CD4-positive, alpha-beta T cell treated with Interleukin-15 for 4 hours (primary cell): ENCODE data around the gene RPUSD2.

ENCODE experiments used
- DNase-seq: peaks from one replicate; pipeline ENCODE4 v3.0.0-alpha.2; 2020; ENCODE audit warnings: low spot score

The RPUSD2 gene, protein sequence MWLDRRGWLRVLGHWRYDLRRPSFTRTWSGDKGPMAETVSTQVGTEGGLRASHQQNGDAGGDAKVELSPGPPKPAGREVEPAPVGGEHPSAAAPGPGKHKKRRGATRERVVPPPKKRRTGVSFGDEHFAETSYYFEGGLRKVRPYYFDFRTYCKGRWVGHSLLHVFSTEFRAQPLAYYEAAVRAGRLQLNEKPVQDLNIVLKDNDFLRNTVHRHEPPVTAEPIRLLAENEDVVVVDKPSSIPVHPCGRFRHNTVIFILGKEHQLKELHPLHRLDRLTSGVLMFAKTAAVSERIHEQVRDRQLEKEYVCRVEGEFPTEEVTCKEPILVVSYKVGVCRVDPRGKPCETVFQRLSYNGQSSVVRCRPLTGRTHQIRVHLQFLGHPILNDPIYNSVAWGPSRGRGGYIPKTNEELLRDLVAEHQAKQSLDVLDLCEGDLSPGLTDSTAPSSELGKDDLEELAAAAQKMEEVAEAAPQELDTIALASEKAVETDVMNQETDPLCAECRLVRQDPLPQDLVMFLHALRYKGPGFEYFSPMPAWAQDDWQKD

DNA sequence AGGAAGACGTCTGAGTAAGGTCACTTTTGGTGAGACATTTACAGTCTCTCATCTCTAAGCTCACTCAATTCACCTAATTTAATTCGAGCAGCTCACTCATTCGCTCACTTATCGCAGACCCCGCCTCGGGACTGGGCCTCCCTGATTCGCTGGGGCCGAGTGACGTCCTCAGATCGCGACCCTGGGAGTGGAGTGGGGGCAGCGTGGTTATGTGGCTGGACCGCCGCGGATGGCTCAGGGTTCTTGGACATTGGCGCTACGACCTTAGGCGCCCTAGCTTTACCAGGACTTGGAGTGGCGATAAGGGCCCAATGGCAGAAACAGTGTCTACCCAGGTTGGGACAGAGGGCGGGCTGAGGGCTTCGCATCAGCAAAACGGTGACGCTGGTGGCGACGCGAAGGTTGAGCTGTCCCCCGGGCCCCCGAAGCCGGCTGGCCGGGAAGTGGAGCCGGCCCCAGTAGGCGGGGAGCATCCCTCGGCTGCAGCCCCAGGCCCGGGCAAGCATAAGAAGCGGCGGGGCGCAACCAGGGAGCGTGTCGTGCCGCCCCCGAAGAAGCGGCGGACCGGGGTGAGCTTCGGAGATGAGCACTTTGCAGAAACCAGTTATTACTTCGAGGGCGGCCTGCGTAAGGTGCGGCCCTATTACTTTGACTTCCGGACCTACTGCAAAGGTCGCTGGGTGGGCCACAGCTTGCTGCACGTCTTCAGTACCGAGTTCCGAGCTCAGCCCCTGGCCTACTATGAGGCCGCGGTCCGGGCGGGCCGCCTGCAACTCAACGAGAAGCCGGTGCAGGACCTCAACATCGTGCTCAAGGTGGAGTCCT lies at the start of gene RPUSD2:
RPUSD2 (plus strand) TSS at position 171 of the 825 bp plus-strand sequence; CDS start at position 210, 39 bp downstream.
- DNase-seq, result peak; percentile 90

DNA sequence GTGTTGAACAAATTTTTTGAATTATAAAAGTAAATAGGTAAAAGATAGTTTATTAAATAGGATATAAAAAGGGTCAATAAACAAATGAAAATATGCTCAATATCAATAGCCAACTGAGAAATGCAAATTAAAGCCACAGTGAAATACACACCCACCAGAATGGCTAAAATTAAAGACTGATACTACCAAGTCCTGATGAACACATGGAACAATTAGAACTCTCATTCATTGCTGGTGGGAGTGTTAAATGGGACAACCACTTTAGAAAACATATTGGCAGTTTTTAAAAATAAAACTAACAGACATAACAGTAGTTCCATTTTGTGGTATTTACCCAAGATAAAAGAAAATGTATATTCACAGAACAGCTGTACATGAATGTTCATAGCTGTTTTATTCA lies 45.5 kb upstream of the RPUSD2 start:
- DNase-seq, result no peak

DNA sequence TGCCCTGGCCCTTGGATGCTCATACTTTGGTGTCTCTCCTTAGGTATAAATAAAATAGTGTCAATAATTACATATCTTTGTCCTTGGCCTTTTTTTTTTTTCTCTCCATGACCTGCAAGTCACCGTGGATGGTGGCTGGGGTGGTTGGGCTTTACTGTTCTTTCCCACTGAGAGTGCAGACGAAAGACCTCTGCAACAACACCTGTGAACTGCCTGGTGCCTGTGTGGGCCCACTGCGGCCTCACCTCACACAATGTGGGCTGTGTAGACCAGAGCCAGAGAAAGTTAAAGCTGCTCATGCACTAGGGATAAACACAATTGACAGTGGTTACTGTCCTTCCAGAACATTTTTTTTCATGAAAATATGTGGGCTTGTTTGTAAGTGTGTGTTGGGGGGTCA lies 43.2 kb upstream of the RPUSD2 start:
- DNase-seq, result no peak

DNA sequence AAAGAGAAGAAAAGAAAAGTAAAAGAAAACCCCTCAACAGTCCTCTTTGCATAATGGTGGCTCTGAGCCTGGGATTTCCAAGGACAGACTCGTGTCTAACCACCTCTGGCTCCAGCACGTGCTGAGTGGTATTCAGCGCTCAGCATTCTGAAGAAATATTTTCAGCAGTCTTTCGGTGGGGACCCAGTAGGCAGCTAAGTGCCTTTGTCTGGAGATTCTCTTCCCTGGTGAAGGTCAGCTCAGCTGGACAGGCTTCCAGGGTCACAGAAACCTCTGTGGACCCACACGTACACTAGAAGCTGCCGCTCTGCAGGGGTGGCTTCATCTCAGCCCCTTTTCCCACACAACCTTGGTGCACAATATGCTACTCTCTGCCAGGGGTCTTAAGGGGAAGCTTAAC lies 40.3 kb upstream of the RPUSD2 start:
- DNase-seq, result no peak

DNA sequence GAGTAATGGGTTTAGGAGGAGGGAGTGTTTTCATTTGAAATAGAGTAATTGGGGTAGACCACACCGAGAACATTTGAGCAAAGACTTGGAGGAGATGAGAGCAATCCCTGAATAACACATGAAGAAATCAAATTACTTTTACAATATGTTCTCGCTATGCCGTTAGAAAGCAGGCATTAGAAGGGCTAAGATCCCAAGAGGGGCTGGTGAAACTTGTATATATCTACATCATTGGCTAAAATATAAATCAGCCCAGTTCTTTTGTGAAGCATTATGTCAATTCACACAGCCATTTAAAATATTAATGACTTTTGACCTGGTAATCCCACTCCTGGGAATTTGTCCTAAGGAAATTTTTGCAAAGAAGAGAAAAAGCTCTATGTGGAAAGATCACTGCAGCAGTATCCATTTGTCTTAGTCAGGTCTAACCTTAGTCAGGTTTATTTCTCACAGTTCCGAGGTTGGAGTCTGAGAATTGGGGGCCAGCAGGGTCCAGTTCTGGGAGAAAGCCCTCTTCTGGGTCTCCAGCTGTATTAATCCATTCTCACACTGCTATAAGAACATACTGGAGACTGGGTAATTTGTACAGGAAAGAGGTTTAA lies 35.2 kb upstream of the RPUSD2 start:
- DNase-seq, result no peak

DNA sequence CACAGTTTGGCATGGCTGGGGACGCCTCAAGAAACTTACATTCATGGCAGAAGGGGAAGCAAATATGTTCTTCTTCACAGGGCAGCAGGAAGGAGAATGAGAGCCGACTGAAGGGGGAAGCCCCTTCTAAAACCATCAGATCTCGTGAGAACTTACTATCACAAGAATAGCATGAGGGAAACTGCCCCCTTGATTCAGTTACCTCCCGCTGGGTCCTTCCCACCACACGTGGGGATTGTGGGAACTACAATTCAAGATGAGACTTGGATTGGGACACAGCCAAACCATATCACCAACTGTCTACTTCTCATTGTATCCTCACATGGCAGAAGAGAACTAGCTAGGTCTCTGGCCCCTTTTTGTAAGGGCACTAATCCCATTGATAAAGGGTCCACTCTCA lies 34.7 kb upstream of the RPUSD2 start:
- no peak for DNase-seq

DNA sequence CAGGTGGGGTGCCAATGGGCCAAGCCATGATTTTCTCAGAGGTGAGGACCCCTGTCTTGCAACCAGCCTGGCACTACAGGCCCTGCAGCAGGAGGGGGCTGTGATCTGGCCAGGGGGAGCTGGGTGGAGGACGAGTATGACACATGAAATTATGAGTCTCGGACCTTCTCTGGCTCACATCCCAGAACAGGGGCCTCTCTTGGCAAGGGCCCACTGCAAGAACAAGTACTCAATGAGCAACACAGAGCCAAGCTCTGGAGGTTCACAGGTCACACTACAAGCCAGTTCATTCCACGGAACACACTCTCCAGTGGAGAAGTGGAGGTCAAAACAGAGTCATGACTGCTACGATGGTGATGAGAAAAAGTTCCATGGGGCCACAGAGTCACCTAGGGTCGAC lies 32.6 kb upstream of the RPUSD2 start:
- DNase-seq, result no peak

DNA sequence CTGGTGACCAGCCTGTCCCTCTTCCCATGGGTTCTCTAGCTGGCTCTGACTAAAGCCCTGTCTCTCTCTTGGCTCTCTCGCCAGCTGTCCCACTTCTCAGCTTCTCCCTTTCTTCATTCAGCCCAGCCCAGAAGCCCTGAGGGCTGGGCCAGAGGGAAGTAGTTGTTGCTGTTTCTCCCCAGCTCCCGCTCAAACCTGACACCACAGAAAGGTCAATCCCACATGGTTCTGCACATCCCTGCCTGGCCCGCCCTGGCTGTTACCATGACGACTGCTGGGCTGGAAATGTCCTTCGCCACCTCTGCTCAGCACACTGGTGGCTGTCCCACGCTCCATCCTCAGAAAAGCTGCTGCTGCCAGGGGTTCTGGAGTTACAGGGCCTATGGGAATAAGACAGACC lies 30.1 kb upstream of the RPUSD2 start:
- DNase-seq, result no peak

DNA sequence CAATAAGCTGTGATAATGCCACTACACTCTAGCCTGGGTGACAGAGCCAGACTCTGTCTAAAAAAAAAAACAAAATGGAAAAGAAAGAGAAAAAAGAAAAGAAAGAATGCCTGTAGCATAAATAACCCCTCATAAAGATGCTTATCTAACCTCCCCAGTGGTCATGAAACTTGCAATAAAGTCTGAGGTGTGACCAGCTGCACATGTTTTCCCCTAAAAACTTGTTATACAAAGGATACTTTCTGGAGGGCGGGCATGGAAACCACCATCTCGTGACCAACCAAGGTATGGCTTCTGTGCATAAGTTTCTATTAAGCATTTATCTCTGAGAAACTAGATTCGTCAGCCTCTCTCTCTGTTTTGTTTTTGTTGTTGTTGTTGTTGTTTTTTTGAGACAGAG lies 26.0 kb upstream of the RPUSD2 start:
- no peak for DNase-seq

DNA sequence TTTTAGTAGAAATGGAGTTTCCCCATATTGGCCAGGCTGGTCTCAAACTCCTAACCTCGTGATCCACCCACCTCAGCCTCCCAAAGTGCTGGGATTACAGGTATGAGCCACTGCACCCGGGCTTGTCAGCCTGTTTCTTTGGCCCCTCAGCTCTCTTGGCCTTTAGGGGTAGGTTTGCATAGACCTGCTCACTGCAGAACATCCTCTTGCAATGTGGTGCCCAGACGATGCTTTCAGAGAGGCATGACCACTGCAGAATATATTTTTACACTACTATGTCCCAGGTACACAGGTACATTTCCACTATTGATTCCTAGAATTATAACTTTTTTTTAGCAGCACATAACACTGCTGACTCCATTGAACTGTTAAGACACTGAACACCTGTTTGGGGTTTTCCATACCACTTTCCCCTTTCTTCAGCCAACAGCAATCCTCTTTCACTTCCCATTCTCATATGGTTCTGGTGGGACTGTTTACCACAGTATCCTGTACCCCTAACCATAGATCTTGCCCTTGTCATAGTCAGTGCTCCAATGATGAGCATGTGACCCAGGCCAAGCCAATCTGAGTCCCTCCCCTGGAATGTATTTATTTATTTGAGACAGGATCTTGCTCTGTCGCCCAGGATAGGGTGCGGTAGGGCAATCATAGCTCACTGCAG lies 25.3 kb upstream of the RPUSD2 start:
- no peak for DNase-seq

DNA sequence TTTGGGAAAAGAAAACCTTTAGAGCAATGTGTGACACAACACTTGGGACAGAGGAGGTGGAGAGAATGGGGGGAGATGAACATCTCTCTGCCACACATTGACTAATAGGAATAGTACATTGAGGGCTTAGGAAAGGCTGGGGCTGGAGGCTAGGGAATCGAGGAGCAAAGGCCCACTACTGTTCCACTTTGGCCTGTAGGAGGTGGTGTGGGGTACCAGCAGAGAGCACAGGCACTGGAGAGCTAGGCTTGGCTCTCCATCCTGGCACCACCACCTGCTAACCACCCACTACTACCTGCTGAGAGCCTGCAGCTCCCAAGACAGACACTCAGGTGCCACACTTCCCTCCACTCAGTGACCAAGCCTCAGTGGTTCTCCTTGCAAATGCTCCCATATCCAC lies 23.6 kb upstream of the RPUSD2 start:
- DNase-seq, result no peak

DNA sequence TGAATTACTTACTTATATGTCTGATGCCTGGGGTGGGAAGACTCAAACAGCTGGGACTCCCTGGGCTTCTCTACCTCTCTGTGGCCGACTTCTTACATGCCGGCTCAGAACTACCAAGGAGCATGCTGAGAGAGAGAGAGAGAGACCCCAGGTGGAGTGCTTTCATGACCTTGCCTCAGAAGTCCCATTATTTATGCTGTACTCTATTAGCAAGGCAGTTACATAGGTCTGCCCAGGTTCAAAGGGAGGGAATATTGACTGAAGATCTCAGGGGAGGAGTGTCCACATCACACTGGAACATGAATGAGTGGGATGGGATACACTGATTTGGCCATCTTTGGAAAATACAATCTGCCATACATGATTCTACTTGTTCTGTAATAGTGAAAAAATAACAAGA lies 20.5 kb upstream of the RPUSD2 start:
- DNase-seq, result no peak

DNA sequence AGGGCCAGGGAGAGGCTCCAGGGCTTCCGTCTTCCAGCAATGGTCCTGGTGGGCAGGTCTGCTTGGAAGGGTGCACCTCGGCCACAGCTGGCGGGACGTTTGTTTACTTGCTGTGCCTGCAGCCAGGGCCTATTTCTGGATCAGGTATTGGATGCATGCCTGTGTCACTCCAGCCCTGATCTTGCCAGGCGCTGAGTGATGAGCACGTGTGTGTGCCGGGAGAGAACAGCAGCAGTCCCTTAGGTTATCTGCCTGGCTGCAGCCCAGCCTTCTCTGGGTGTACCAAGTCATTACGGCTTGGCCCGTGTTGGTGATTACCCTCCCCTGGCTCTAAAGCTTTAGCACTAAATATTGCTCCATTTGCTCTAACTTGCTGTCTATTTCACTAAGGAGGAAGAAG lies 19.2 kb upstream of the RPUSD2 start:
- DNase-seq, result no peak

DNA sequence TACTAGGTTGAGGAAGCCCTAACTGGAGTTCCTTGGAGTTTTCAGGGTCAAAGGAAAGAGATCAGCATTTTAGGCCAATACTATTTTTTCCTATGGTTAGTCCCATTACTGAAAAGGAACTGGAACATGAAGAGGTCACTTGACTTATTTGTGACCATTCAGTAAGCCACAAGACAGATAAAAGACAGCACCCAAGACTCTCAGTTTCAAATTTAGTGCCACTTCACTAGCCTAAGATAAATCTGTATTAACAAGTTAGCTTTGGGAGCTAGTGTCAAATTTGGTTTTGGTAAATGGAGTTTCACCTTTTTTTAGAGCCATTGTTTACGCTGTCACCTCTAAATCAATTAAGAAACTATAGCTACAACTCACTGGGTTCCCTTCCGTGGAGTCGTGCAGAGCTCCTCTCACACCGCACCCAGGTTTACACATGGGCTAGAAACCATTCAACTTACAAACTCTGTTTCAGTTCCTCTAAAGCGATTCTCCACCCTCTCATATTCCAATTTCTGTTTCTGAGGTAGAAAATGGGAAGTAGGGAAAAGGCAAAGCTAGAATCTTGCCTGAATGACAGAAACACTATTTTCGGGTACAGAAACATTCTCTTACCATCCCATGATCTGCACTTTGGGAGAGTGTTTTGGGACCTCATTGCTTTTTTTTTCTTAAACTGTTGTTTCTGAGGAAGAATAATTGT lies 18.6 kb upstream of the RPUSD2 start:
- no peak for DNase-seq

DNA sequence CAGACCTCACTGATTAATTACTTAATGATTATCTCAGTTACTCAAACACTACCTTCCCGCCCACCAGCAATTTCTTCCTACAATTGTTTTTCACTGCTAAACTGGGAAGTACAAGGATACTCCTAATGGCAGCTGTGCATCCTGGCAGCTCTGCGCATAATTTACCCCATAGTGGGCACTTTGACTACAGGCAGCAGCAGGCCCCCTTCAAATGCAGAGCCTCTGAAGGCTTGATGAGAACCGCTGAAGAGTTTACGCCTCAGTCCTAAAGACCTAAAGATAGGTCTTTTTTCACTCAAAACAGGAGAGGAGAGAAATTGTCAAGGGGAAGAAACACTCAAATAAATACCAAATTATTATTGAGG lies 15.0 kb upstream of the RPUSD2 start:
- DNase-seq, result no peak

DNA sequence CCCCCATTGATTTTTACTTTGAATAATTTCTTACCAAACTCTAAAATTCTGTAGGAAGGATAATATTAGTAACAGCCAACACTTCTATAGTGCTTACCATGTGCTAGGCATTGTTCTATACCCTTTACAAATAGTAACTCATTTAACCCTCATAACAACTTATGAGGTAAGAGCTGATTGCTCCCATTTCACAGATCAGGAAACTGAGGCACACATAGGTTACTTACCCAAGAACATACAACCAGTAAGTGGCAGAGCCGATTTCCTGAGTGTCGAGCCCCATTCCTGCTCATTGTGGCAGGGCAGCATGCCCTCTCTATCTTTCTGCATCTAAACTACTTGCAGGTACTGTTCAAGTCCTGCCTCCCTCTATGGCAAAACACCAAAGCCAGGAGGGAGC lies 13.2 kb upstream of the RPUSD2 start:
- no peak for DNase-seq

DNA sequence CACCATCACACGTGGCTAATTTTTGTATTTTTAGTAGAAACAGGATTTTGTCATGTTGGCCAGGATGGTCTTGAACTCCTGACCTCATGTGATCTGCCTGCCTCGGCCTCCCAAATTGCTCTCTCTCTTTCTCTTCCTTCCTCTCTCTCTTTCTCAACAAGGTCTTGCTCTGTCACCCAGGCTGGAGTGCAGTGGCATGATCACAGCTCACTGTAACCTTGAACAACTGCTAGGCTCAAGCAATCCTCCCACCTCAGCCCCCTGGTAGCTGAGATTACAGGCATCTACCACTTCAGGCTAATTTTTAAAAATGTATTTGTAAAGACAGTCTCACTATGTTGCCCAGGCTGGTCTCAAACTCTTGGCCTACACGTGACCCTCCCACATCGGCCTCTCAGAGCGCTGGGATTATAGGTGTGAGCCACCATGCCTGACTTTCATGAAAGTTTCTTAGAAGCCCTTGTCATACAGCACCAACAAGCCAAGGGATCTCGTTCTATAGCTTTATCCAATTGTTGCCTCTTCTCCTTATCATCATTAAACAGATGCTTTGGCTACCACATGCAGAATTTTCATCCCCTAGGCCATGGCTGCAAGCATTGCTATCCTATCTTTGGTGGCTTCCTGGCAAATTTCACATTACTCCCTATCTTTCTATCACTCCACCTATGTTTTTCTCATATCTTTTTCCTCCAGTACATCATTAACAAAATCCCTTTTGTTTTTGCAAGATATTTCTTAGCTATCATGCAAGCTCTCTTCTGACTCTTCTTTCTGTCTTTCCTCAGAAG lies 10.0 kb upstream of the RPUSD2 start:
- no peak for DNase-seq

DNA sequence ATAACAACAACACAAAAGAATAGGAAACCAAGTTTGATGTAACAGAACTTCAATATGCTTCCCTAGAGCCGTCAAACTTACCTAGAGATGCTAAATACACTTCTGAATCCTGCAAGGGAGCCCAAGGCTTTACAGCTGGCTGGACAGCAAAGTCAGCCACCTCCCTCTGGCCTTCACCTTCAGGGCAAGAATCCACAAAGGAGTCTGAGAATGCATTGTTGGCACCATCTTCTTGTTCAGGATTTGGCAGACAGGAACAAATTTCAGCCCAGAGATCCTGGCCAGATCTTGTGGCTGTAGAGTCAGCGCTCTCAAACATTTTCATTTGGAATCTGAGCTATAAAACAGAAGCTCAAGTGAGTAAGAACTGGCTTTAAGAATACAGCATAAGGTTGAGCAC lies 6.4 kb upstream of the RPUSD2 start:
- DNase-seq, result no peak

DNA sequence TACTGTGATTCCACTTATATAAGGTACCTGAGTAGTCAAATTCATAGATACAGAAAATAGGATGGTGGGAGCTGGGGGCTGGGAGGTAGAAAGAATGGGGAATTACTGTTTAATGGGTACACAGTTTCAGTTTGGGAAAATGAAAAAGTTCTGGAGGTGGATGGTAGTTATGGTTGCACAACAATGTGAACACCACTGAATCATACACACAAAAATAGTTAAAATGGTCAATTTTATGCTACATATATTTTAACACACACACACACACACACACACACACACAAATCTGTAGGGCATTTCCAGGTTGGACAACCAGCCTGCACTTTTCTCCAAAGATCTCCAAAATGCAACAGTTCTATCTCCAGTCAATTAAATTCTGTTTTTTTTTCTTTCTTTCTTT lies 5.7 kb upstream of the RPUSD2 start:
- no peak for DNase-seq

DNA sequence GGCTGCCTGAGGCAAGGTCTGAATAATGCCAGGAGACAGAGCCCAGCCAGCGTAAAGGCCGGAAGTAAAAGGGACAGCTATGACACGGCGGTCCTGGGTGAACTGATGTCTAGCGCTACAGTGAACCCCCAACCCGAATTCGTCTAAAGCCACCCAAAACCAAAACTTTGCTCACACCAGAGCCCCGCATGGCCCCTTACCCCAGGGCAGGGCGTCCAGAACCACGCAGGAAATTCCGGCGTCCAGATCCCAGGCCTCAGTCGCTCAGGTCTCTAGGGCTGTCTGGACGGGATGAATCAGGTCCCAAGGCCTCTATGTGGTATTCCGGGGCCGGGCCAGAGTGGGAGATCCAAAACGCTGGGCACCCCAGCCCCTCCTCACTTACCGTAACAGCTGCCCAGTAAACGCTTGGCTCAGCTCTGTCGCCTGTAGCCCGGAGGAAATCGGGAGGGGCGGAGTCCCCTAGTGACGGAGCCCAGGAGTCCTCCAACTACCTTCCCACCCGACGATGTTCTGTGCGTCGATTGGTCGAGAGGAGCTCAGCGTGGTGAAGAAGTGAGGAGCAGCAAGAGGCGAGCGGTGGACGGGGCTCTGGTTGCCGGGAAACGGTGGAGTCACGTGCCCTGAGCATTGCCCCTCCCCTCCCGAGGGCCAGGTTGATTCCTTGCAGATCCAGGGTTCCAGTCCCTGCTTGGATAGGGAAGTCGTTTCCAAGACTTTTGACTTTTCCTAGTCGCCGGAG lies 4.3 kb upstream of the RPUSD2 start, which contains the start of gene CCDC32:
CCDC32 (minus strand) TSS at position 452 of the 742 bp plus-strand sequence. CDS start 2,027 bp downstream, outside the sequence.
- peak; percentile 94 for DNase-seq
